ENCODE measurements around the gene LDAH. TPM values are rescaled to one million over a fixed set of nuclear protein-coding genes. Genes with fewer than 3 reads are reported as not detected.

The LDAH gene
- total and polyA plus RNA-seq, 2 donors (not counting 1 experiment from before 2014, with no cell fraction given): 9.0 to 31.3 TPM

DNA sequence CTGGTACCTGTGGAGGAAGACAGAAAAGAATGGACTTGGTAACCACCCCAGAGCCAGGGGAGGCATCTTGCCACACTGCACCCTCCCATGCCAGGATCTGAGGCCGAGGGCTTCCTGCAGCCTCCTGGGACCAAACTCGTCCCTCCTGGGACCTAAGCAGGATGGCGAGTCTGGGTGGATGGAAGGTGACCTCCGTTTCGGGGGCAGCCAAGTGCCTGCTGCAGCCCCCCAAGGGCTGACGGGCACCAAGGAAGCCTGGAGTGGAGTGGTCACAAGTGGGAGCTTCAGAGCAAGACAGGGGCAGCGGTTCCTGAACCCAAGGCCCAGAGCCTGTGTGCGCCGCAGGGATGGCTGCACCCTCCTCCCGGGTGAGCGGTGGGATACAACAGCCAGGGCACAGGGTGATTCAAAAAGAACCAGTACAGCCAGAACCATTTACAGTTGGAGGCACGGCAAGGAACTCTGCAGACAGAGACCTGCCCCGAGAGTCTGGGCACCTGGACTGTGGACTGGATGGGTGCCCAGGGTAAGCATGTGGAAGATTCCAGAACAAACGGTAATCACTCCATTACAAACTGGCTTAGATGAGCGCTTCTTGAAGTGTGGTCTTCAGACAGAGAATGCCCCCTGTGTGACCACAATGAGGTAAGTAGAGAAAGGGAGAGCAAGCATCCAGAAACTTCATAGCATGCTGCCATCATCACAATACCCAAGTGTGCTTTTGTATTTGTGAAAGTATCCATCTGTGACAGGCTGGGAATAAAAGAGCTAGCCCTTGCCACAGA, 184.1 kb downstream of the LDAH start:
- Histone ChIP-seq H3K4me3 (ENCODE audit: control extremely low read depth in 1 of 5, extremely low read depth in 1 of 5, insufficient read depth in 1 of 5, low read depth in 2 of 5, low read length in 4 of 5) (no peak overlapping the region), H3K27me3 (replicated peaks in 1 of 4; ENCODE audit: control extremely low read depth in 1 of 4, control insufficient read depth in 3 of 4, insufficient read depth in 4 of 4, low read length in 3 of 4) (no peaks in the 10 kb centered on the region), H4K20me1 (ENCODE audit: control insufficient read depth, insufficient read depth, low read length, poor library complexity, severe bottlenecking) (peaks cover 18% of the 10 kb centered on the region), H3K79me2 (ENCODE audit: control insufficient read depth, insufficient read depth, low read length) (peaks cover 13% of the 10 kb centered on the region), H3K9me3 (ENCODE audit: control extremely low read depth in 1 of 3, control insufficient read depth in 2 of 3, insufficient read depth in 1 of 3, low read length in 2 of 3) (no peaks in the 10 kb centered on the region), H3K4me2 (replicated peaks; ENCODE audit: low read depth, low read length, poor library complexity, severe bottlenecking) (no peak overlapping the region), H2AFZ (ENCODE audit: insufficient read depth, low read depth, low read length, poor library complexity, severe bottlenecking) (no peak overlapping the region), H3K9ac (ENCODE audit: low read length) (no peak overlapping the region), H3K36me3 (replicated peaks in 1 of 2; ENCODE audit: control extremely low read depth in 1 of 2, control insufficient read depth in 1 of 2, extremely low read depth in 1 of 2, insufficient read depth in 2 of 2, low read length in 1 of 2) (peaks cover 0 to 57% of the 10 kb centered on the region in 2 experiments), H3K4me1 (ENCODE audit: control insufficient read depth in 2 of 2, insufficient read depth in 2 of 2, low read length in 2 of 2) (peaks cover 0 to 7% of the 10 kb centered on the region in 2 donors), H3K27ac (ENCODE audit: low read length in 2 of 2) (no peak overlapping the region)
- no peak for DNase-seq
- CTCF ChIA-PET: interaction anchor here (1.2 to 6.9 kb wide), 4 partner anchors 12 to 197 kb away, joined by 4 to 114 read pairs (median 6); partner anchors contain the start of genes HS1BP3 and RHOB
- Mint-ChIP-seq H3K27ac (no peak overlapping the region), H3K4me3 (no peak overlapping the region), H3K27me3 (no peaks in the 10 kb centered on the region), H3K9me3 (ENCODE audit: insufficient read depth) (no peaks in the 10 kb centered on the region), H3K4me1 (peaks cover 11% of the 10 kb centered on the region)
- intact Hi-C loops (cut with micrococcal nuclease): no loop called here
- WGBS (ENCODE audit: insufficient coverage): 95% methylated on average over 11 of the region's 15 CpGs
- TF ChIP-seq EZH2 (IDR thresholded peaks at IDR 0.05; ENCODE audit: borderline replicate concordance, insufficient read depth, low read depth, low read length, poor library complexity, severe bottlenecking): no peak
- TF ChIP-seq, protein P1, sequence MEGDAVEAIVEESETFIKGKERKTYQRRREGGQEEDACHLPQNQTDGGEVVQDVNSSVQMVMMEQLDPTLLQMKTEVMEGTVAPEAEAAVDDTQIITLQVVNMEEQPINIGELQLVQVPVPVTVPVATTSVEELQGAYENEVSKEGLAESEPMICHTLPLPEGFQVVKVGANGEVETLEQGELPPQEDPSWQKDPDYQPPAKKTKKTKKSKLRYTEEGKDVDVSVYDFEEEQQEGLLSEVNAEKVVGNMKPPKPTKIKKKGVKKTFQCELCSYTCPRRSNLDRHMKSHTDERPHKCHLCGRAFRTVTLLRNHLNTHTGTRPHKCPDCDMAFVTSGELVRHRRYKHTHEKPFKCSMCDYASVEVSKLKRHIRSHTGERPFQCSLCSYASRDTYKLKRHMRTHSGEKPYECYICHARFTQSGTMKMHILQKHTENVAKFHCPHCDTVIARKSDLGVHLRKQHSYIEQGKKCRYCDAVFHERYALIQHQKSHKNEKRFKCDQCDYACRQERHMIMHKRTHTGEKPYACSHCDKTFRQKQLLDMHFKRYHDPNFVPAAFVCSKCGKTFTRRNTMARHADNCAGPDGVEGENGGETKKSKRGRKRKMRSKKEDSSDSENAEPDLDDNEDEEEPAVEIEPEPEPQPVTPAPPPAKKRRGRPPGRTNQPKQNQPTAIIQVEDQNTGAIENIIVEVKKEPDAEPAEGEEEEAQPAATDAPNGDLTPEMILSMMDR (IDR thresholded peaks at IDR 0.05): no peak
- POLR2A ChIA-PET: no interaction called here
- ATAC-seq (ENCODE audit: low read depth): no peak

DNA sequence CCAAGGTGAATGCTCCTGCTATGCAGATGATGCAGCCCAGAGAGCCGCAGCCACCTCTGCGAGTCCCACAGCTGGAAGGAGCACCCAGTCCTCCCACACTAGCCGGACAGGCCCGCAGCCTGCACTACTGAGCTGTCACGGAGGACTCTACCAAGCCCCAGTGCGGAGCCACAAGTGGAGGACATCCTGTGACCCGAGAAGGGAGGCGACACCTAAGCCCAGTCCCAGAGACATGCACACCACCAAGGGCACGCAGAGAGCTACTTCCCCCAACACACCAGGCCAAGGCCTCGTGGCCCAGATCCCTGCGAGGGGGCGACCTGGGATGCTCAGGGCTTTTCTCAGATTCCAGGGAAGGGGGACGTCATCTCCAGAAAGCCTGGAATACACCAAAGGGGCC, 184.9 kb downstream of the LDAH start:
- ATAC-seq (ENCODE audit: low read depth) (no peak), DNase-seq (no peak)
- no peaks in the 10 kb centered on the region for H3K9me3 Mint-ChIP-seq (ENCODE audit: insufficient read depth)
- intact Hi-C loops (cut with micrococcal nuclease): no loop called here
- Histone ChIP-seq H3K36me3 (replicated peaks in 1 of 2; ENCODE audit: control extremely low read depth in 1 of 2, control insufficient read depth in 1 of 2, extremely low read depth in 1 of 2, insufficient read depth in 2 of 2, low read length in 1 of 2) (peaks cover 0 to 52% of the 10 kb centered on the region in 2 experiments), H4K20me1 (ENCODE audit: control insufficient read depth, insufficient read depth, low read length, poor library complexity, severe bottlenecking) (peaks cover 17% of the 10 kb centered on the region), H3K27me3 (replicated peaks in 1 of 4; ENCODE audit: control extremely low read depth in 1 of 4, control insufficient read depth in 3 of 4, insufficient read depth in 4 of 4, low read length in 3 of 4) (no peaks in the 10 kb centered on the region), H3K9me3 (ENCODE audit: control extremely low read depth in 1 of 3, control insufficient read depth in 2 of 3, insufficient read depth in 1 of 3, low read length in 2 of 3) (no peaks in the 10 kb centered on the region), H2AFZ (ENCODE audit: insufficient read depth, low read depth, low read length, poor library complexity, severe bottlenecking) (no peak overlapping the region), H3K9ac (ENCODE audit: low read length) (no peak overlapping the region), H3K27ac (ENCODE audit: low read length in 2 of 2) (no peak overlapping the region), H3K4me3 (ENCODE audit: control extremely low read depth in 1 of 5, extremely low read depth in 1 of 5, insufficient read depth in 1 of 5, low read depth in 2 of 5, low read length in 4 of 5) (no peak overlapping the region), H3K4me1 (ENCODE audit: control insufficient read depth in 2 of 2, insufficient read depth in 2 of 2, low read length in 2 of 2) (peaks cover 0 to 9% of the 10 kb centered on the region in 2 donors), H3K4me2 (replicated peaks; ENCODE audit: low read depth, low read length, poor library complexity, severe bottlenecking) (no peak overlapping the region), H3K79me2 (ENCODE audit: control insufficient read depth, insufficient read depth, low read length) (peaks cover 13% of the 10 kb centered on the region)
- no peak for TF ChIP-seq EZH2 (IDR thresholded peaks at IDR 0.05; ENCODE audit: borderline replicate concordance, insufficient read depth, low read depth, low read length, poor library complexity, severe bottlenecking)
- TF ChIP-seq, protein P1 (IDR thresholded peaks at IDR 0.05): no peak
- H3K4me3 Mint-ChIP-seq: no peak overlapping the region
- H3K27ac Mint-ChIP-seq: no peak overlapping the region
- peaks cover 11% of the 10 kb centered on the region for H3K4me1 Mint-ChIP-seq
- H3K27me3 Mint-ChIP-seq: no peaks in the 10 kb centered on the region
- CTCF ChIA-PET: interaction anchor here (5.6 kb wide), 1 partner anchor 197 kb away, joined by 44 read pairs; no protein-coding TSS in a partner anchor
- WGBS (ENCODE audit: insufficient coverage): 96% methylated on average over 13 of the region's 13 CpGs
- POLR2A ChIA-PET: no interaction called here
